ENCODE measurements around the gene MBOAT2.

Gene MBOAT2

GRCh38 chr2:9017411-9017810 is 13.9 kb upstream of the MBOAT2 start:
- DNase-seq: no peak

GRCh38 chr2:9015998-9016397 is 12.5 kb upstream of the MBOAT2 start:
- no peak for DNase-seq

GRCh38 chr2:9013403-9013802 is 9.9 kb upstream of the MBOAT2 start:
- DNase-seq: no peak

GRCh38 chr2:9010866-9011265 is 7.4 kb upstream of the MBOAT2 start:
- DNase-seq: no peak

GRCh38 chr2:9008951-9009664 is 5.6 kb upstream of the MBOAT2 start:
- DNase-seq: no peak

- no peak for DNase-seq
Measured at GRCh38 chr2:9006368-9006767, 2.9 kb upstream of the MBOAT2 start.

GRCh38 chr2:9004338-9005204 is 1.1 kb upstream of the MBOAT2 start:
- no peak for DNase-seq

- no peak for DNase-seq
Measured at GRCh38 chr2:9003366-9003615, 193 bp downstream of the MBOAT2 start.

- DNase-seq: no peak
Measured at GRCh38 chr2:9002637-9003365, 683 bp downstream of the MBOAT2 start.

- DNase-seq: no peak
Measured at GRCh38 chr2:9002313-9002636, 1.2 kb downstream of the MBOAT2 start.

- DNase-seq: no peak
Measured at GRCh38 chr2:9001778-9002177, 1.7 kb downstream of the MBOAT2 start.

GRCh38 chr2:9001229-9001628 is 2.3 kb downstream of the MBOAT2 start:
- DNase-seq: no peak

GRCh38 chr2:9000442-9000841 is 3.0 kb downstream of the MBOAT2 start:
- no peak for DNase-seq

GRCh38 chr2:8999797-9000196 is 3.7 kb downstream of the MBOAT2 start:
- DNase-seq: no peak

- DNase-seq: no peak
Measured at GRCh38 chr2:8999102-8999446, 4.4 kb downstream of the MBOAT2 start.

GRCh38 chr2:8998418-8999101 is 4.9 kb downstream of the MBOAT2 start:
- no peak for DNase-seq

- DNase-seq: no peak
Measured at GRCh38 chr2:8997631-8998030, 5.9 kb downstream of the MBOAT2 start.

- DNase-seq: no peak
Measured at GRCh38 chr2:8997108-8997507, 6.4 kb downstream of the MBOAT2 start.

- no peak for DNase-seq
Measured at GRCh38 chr2:8996006-8996405, 7.5 kb downstream of the MBOAT2 start.

- no peak for DNase-seq
Measured at GRCh38 chr2:8994386-8994785, 9.1 kb downstream of the MBOAT2 start.

- DNase-seq: no peak
Measured at GRCh38 chr2:8993902-8994278, 9.6 kb downstream of the MBOAT2 start.

- DNase-seq: no peak
Measured at GRCh38 chr2:8993196-8993901, 10.1 kb downstream of the MBOAT2 start.

GRCh38 chr2:8992643-8993042 is 10.8 kb downstream of the MBOAT2 start:
- no peak for DNase-seq

Measured in NCI-H1092 (cell line).